ENCODE results near the gene TNFSF8. TPM values are rescaled to one million over a fixed set of nuclear protein-coding genes. Genes with fewer than 3 reads are reported as not detected.

Gene TNFSF8
- total and polyA plus RNA-seq, 2 donors (not counting 3 experiments of a cell fraction or from before 2014, with no cell fraction given), result not detected

DNA sequence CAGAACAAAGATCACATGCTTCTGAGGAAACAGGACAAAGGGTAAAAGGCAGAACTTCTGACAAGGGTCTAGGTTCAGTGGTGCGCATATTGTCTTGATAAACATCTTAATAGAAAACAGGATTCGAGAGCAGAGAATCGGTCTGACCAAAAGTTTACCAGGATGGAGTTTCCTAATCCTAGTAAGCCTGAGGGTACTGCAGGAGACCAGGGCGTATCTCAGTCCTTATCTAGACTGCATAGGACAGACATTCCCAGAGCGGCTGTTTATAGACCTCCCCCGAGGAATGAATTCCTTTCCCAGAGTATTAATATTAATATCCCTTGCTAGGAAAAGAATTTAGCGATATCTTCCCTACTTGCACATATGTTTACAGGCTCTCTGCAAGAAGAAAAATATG is 32.4 kb upstream of the TNFSF8 start:
- TF ChIP-seq GATA2 (IDR thresholded peaks at IDR 0.05; ENCODE audit: insufficient read depth, insufficient read length, low read depth, low read length), result no peak
- TF ChIP-seq EZH2 (IDR thresholded peaks at IDR 0.05; ENCODE audit: borderline replicate concordance, low read depth, low read length, severe bottlenecking), result no peak
- no peak for TF ChIP-seq FOS (IDR thresholded peaks at IDR 0.05; ENCODE audit: borderline replicate concordance, insufficient read depth, low read length)
- TF ChIP-seq, protein P1, sequence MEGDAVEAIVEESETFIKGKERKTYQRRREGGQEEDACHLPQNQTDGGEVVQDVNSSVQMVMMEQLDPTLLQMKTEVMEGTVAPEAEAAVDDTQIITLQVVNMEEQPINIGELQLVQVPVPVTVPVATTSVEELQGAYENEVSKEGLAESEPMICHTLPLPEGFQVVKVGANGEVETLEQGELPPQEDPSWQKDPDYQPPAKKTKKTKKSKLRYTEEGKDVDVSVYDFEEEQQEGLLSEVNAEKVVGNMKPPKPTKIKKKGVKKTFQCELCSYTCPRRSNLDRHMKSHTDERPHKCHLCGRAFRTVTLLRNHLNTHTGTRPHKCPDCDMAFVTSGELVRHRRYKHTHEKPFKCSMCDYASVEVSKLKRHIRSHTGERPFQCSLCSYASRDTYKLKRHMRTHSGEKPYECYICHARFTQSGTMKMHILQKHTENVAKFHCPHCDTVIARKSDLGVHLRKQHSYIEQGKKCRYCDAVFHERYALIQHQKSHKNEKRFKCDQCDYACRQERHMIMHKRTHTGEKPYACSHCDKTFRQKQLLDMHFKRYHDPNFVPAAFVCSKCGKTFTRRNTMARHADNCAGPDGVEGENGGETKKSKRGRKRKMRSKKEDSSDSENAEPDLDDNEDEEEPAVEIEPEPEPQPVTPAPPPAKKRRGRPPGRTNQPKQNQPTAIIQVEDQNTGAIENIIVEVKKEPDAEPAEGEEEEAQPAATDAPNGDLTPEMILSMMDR (IDR thresholded peaks at IDR 0.05; ENCODE audit: extremely low read depth in 1 of 2, insufficient read depth in 1 of 2, low read depth in 1 of 2, low read length in 2 of 2), result no peak
- no peak for TF ChIP-seq POLR2AphosphoS5 (IDR thresholded peaks at IDR 0.05; ENCODE audit: insufficient read depth, low read depth, low read length)
- TF ChIP-seq, protein P2, sequence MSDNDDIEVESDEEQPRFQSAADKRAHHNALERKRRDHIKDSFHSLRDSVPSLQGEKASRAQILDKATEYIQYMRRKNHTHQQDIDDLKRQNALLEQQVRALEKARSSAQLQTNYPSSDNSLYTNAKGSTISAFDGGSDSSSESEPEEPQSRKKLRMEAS (IDR thresholded peaks at IDR 0.05; ENCODE audit: insufficient read depth, insufficient read length), result no peak
- TF ChIP-seq JUN (IDR thresholded peaks at IDR 0.05; ENCODE audit: borderline replicate concordance, insufficient read depth, insufficient read length, low read depth), result no peak
- TF ChIP-seq MYC (IDR thresholded peaks at IDR 0.05; ENCODE audit: low read depth, low read length), result no peak
- no peaks in the 10 kb centered on the region for H3K36me3 ChIP-seq (ENCODE audit: control insufficient read depth in 2 of 2, extremely low read depth in 1 of 2, insufficient read depth in 2 of 2, low read length in 2 of 2)
- no peak overlapping the region for H3K27ac ChIP-seq (ENCODE audit: insufficient read depth, low read depth, low read length)
- BruUV-seq (replicated peaks), result no TSS peak
- POLR2A ChIA-PET, result no interaction called here
- H3K4me3 ChIP-seq (replicated peaks in 1 of 3; ENCODE audit: insufficient read depth in 1 of 3, low read depth in 1 of 3, low read length in 3 of 3), result no peak overlapping the region
- H2AFZ ChIP-seq (ENCODE audit: low read depth, low read length), result no peak overlapping the region
- FAIRE-seq, result no peak
- H3K9me3 ChIP-seq (replicated peaks; ENCODE audit: control insufficient read depth, insufficient read depth, low read length), result no peaks in the 10 kb centered on the region
- intact Hi-C loops (cut with micrococcal nuclease), result no loop called here
- H3K79me2 ChIP-seq (ENCODE audit: control insufficient read depth, insufficient read depth, low read length), result no peaks in the 10 kb centered on the region
- H3K27me3 ChIP-seq (ENCODE audit: control insufficient read depth in 2 of 2, insufficient read depth in 2 of 2, low read length in 2 of 2), result no peaks in the 10 kb centered on the region
- H4K20me1 ChIP-seq (replicated peaks; ENCODE audit: control insufficient read depth, extremely low read depth, insufficient read depth, low read length), result no peaks in the 10 kb centered on the region
- no peak overlapping the region for H3K4me2 ChIP-seq (ENCODE audit: insufficient read depth, low read length)
- CTCF ChIA-PET, result no interaction called here
- H3K4me1 ChIP-seq (ENCODE audit: control insufficient read depth, extremely low read depth, insufficient read depth, low read length), result no peaks in the 10 kb centered on the region
- no peak overlapping the region for H3K9ac ChIP-seq (replicated peaks; ENCODE audit: extremely low read depth, insufficient read depth, low read length)
- DNase-seq (ENCODE audit: low read depth, low spot score), result no peak
- no peaks in the 10 kb centered on the region for H3K9me1 ChIP-seq (replicated peaks; ENCODE audit: control insufficient read depth, extremely low read depth, insufficient read depth, low read length)
- dilution Hi-C loops (cut with MboI; ENCODE audit: extremely low pct_ligation_motif_present, low sequenced_read_pairs), result no loop called here
